Right atrium auricular region (tissue), 2 donors: ENCODE measurements around the gene EHD3. TPM values are rescaled to one million over a fixed set of nuclear protein-coding genes. Genes with fewer than 3 reads are reported as not detected.

Source experiments
- DNase-seq: peaks from one replicate; pipeline ENCODE4 v3.0.0-alpha.2; 2019; ENCODE audit warnings: low spot score
- H3K27ac ChIP-seq, 2 donors: fragments of 200-600 bp; sonication (generic); 1 replicate in 1 of 2; 2 replicates in 1 of 2; pipeline ENCODE4 v1.5.1; 2016 to 2019
- H3K27me3 ChIP-seq, 2 donors: fragments of 200-600 bp; sonication (generic); one replicate each; pipeline versions ENCODE4 v1.5.1 to v1.6.0; 2017 to 2019
- H3K36me3 ChIP-seq: fragments of 200-600 bp; sonication (generic); one replicate; pipeline ENCODE4 v1.5.1; 2016
- H3K4me1 ChIP-seq, 2 donors: fragments of 200-600 bp; sonication (generic); one replicate each; pipeline versions ENCODE4 v1.5.1 to v1.6.0; 2017 to 2019
- H3K4me3 ChIP-seq, 2 donors: fragments of 200-600 bp; sonication (generic); 1 replicate in 1 of 2; 2 replicates in 1 of 2; pipeline ENCODE4 v1.5.1; 2017 to 2019; ENCODE audit warnings: mild to moderate bottlenecking in 1 of 2, moderate library complexity in 1 of 2
- H3K9me3 ChIP-seq, 2 donors: fragments of 200-600 bp; sonication (generic); one replicate each; pipeline ENCODE4 v1.5.1; 2019
- total RNA-seq, 2 donors: library from RNA; depleted of rRNA; stranded (reverse); fragments of >200 nt; gene quantifications; one replicate each; pipeline ENCODE4 v1.1.0, GENCODE V29; 2016
- TF ChIP-seq, protein P1 (sequence below), 2 donors: fragments of 200-600 bp; sonication (generic); IDR thresholded peaks; one replicate each; pipeline ENCODE4 v1.5.1; 2019; ENCODE audit warnings: antibody characterized with exemption in 2 of 2

EHD3 gene
- total RNA-seq, 2 donors from 2014 or later, result 10.6 to 12.5 TPM

DNA sequence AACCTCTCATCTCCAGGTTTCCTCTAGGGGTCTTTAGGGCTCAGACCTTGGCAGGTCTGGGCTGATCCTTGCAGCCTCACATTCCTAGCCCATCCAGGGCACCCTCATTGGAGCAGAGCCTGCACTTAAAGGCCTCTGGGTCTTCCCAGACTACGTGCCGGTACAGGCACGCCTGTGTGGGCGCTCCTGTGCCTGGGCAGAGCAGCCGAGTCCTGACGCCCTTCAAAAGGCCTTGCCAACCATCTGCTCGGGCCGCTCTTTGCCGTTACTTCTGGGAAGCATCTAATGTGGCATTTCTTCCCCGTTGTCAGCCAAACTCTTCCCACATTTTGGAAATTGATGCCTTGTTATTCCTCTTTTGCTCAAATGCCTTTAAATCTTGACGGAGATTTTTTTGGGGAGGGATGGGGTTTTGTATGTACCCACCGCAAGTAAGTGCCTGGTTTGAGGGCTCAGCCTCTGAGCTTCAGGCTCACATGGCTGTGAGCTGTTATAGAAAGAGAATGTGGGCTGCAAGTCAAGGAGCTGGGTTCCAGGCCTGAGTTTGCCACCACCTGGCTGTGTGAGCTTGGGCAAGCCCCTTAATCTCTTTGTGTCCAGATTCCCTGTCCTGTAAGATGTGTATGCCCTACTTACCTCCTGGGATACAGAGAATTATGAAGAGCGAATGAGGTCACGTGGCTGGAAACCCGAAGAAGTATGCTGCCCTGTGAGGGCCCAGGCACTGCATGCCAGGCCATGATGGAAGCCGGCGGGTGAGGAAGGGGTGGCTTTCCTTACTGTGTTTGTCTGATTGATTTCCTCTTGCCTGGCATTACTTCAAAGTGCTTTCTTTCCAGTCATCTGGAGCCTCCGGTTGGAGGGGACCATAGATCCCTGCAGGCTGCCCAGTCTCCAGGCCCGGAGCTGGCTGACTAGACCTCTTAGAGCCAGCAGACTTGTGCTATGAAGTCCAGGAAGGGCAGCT, 20.6 kb downstream of the EHD3 start:
- Histone ChIP-seq H3K4me1 (peaks cover 0 to 8% of the 10 kb centered on the region in 2 donors), H3K27ac (no peak overlapping the region), H3K27me3 (no peaks in the 10 kb centered on the region), H3K36me3 (peaks cover 2% of the 10 kb centered on the region), H3K4me3 (no peak overlapping the region), H3K9me3 (no peaks in the 10 kb centered on the region)
- no peak for DNase-seq
- TF ChIP-seq, protein P1, sequence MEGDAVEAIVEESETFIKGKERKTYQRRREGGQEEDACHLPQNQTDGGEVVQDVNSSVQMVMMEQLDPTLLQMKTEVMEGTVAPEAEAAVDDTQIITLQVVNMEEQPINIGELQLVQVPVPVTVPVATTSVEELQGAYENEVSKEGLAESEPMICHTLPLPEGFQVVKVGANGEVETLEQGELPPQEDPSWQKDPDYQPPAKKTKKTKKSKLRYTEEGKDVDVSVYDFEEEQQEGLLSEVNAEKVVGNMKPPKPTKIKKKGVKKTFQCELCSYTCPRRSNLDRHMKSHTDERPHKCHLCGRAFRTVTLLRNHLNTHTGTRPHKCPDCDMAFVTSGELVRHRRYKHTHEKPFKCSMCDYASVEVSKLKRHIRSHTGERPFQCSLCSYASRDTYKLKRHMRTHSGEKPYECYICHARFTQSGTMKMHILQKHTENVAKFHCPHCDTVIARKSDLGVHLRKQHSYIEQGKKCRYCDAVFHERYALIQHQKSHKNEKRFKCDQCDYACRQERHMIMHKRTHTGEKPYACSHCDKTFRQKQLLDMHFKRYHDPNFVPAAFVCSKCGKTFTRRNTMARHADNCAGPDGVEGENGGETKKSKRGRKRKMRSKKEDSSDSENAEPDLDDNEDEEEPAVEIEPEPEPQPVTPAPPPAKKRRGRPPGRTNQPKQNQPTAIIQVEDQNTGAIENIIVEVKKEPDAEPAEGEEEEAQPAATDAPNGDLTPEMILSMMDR (IDR thresholded peaks at IDR 0.05), result no peak

DNA sequence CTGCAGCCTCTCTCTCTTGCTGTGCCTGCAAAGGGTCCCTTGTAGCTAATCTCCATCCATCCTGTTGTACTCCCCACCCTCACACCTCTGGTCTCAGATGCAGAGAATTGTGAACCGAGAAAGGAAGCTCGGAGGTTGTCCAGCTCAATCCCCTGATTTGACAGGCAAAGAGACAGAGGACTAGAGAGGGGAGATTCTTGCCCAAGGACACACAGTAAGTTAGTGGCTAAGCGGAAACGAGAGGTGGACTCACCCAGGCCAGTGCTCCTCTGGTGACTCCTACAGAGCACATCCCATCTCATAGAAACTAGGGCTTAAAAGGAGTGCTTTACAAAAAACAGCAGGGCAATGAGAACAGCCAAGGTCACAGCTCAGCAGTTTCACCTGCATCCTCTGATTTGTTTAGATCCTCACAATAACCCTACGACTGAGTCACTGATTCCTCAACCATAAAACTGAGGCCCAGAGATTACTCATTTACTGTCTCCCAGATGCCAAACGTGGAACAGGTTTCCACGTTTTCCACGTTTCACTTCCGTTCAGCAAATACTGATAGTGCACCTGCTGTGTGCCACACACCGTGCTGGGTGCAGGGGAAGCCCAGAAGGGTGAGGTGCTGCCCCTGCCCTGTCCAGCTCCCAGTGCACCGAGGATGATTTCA, 22.1 kb downstream of the EHD3 start:
- peaks cover 0 to 8% of the 10 kb centered on the region in 2 donors for H3K4me1 ChIP-seq
- H3K27ac ChIP-seq, result no peak overlapping the region
- no peak for DNase-seq
- H3K36me3 ChIP-seq, result peaks cover 6% of the 10 kb centered on the region
- TF ChIP-seq, protein P1 (IDR thresholded peaks at IDR 0.05), result no peak
- H3K9me3 ChIP-seq, result no peaks in the 10 kb centered on the region
- H3K4me3 ChIP-seq, result no peak overlapping the region
- H3K27me3 ChIP-seq, result no peaks in the 10 kb centered on the region

DNA sequence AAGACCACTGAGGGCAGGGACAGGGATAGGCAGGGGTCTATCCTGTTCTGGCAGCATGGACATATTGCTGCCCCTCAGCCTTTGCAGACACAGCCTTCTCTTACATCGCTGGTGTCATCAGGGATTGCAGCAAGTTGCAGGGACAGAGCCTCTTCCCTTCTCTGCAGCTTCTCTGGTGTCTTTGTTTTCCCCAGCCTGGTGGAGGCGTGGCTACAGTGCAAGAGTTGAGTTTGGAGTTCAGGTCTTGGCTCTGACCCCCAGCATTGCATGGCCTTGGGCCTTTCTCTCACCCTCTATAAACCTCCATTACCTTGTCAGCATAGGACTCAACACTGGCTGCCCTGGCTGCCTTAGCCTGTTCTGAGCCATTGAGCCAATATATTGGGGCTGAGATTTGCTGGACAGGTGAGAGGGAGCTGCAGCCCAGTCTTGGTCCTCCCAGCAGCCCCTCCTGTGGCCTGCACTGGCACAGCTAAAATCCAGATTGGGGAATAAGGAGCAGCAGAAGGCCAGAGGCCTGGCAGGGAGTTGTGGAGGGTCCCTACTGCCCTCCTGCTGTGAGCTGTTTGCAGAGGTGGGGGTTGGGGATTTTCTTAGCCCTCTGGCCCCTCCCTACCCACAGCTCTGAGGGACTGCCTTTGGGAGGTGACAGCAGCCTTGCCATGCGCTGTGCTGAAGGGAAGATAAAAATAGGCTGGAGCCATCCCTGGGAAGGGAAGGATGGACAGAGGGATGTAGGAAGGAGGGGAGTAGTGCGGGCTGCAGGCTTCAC, 22.8 kb downstream of the EHD3 start:
- Histone ChIP-seq H3K9me3 (no peaks in the 10 kb centered on the region), H3K4me1 (peaks cover 0 to 8% of the 10 kb centered on the region in 2 donors), H3K27ac (no peak overlapping the region), H3K4me3 (no peak overlapping the region), H3K36me3 (peaks cover 12% of the 10 kb centered on the region), H3K27me3 (no peaks in the 10 kb centered on the region)
- TF ChIP-seq, protein P1 (IDR thresholded peaks at IDR 0.05), result no peak
- no peak for DNase-seq

DNA sequence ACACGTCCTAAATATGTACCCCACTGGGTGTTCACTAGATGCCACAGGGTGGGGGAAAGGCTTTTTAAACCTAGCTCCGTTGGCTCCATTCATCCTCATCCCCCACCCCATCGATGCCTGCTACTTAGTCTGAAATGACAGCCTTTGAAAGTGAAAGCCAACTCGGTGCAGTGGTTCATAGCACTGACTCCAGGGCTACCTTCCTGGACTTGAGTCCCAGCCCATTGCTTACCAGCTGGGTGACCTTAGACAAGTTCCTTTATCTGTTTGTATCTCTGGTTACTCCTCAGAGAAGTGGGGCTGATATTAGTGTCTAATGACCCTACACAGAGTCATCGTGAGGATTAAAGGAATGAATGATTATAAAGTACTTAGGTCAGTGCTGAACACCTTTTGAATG, 24.4 kb downstream of the EHD3 start:
- peaks cover 0 to 9% of the 10 kb centered on the region in 2 donors for H3K4me1 ChIP-seq
- no peak overlapping the region for H3K27ac ChIP-seq
- DNase-seq, result no peak
- no peak overlapping the region for H3K4me3 ChIP-seq
- H3K36me3 ChIP-seq, result peaks cover 14% of the 10 kb centered on the region
- H3K9me3 ChIP-seq, result no peaks in the 10 kb centered on the region
- H3K27me3 ChIP-seq, result no peaks in the 10 kb centered on the region
- TF ChIP-seq, protein P1 (IDR thresholded peaks at IDR 0.05), result no peak

DNA sequence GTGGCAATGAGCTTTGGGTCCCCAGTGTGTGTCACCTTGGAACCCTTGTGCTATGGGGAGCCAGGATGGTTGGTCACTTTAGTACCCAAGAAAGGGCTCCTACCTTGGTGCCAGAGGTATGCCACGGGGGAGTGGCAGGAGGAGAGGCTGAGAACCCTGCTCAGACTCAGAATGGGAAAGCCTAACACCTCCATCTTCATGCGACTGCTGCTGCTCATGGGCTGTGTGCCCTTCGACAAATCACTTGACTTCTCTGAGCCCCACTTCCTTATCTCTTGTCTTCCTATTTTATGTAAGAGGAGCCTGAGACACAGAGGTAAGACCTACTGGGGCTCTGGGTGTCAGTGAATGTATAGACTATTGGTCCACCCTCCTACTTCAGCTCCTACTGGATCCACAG, 25.1 kb downstream of the EHD3 start:
- Histone ChIP-seq H3K4me3 (no peak overlapping the region), H3K27ac (no peak overlapping the region), H3K36me3 (peaks cover 14% of the 10 kb centered on the region), H3K9me3 (no peaks in the 10 kb centered on the region), H3K4me1 (peaks cover 0 to 16% of the 10 kb centered on the region in 2 donors), H3K27me3 (no peaks in the 10 kb centered on the region)
- DNase-seq, result no peak
- TF ChIP-seq, protein P1 (IDR thresholded peaks at IDR 0.05), result no peak
